Mammary epithelial cell (primary cell): ENCODE results near the gene DCLK2.

ENCODE experiments used
- CTCF ChIP-seq, 2 donors: IDR thresholded peaks in 1 of 2; conservative IDR thresholded peaks in 1 of 2; 2 replicates each; pipeline ENCODE4 v1.5.1; 2011 to 2012; ENCODE audit warnings: inconsistent platforms in 2 of 2, low read length in 2 of 2, mild to moderate bottlenecking in 2 of 2, control low read depth in 1 of 2, low read depth in 1 of 2; ENCODE audit not compliant: insufficient read depth in 1 of 2; ENCODE audit errors: extremely low read depth in 1 of 2
- EZH2 ChIP-seq: IDR thresholded peaks from 2 replicates; pipeline ENCODE4 v1.6.1; 2012; ENCODE audit warnings: low read length, inconsistent platforms, borderline replicate concordance

- TF ChIP-seq CTCF (conservative IDR thresholded peaks at IDR 0.05 in 1 of 2, IDR thresholded peaks at IDR 0.05 in 1 of 2; ENCODE audit: extremely low read depth in 1 of 2, insufficient read depth in 1 of 2, low read depth in 1 of 2, low read length in 2 of 2), result no peak
- TF ChIP-seq EZH2, result no peak
Measured at GRCh38 chr4:150032541-150032940, 45.7 kb upstream of the DCLK2 start.
